B cell (primary cell): ENCODE measurements around the gene KLHL22. TPM values are rescaled to one million over a fixed set of nuclear protein-coding genes. Genes with fewer than 3 reads are reported as not detected.

Experiments used
- ATAC-seq: fragments of 200-7000 bp; cut with Tn5 transposase; one replicate; pipeline ENCODE4 v1.10.0; 2021; ENCODE audit warnings: low read depth, mild to moderate bottlenecking, moderate number of reproducible peaks, moderate library complexity
- CTCF ChIA-PET: fragments of 350-600 bp; sonication (Branson Sonifier 250); formaldehyde crosslinking; loops from one replicate; lab custom pipeline; 2021; ENCODE audit warnings: antibody characterized with exemption, inconsistent platforms; lab: Charles Lee
- POLR2A ChIA-PET: fragments of 350-600 bp; sonication (Branson Sonifier 250); formaldehyde crosslinking; loops from one replicate; lab custom pipeline; 2021; ENCODE audit warnings: antibody characterized with exemption; lab: Charles Lee
- DNase-seq: peaks from one replicate; pipeline ENCODE4 v3.0.0; 2013
- H2AFZ ChIP-seq: 2 replicates; pipeline ENCODE4 v1.6.1; 2012; ENCODE audit warnings: mild to moderate bottlenecking, low read depth, low read length; ENCODE audit not compliant: insufficient read depth, poor library complexity, severe bottlenecking
- H3K27ac ChIP-seq, 2 donors: 1 replicate in 1 of 2; 2 replicates in 1 of 2; pipeline ENCODE4 v1.5.1; 2012 to 2013; ENCODE audit warnings: low read length in 2 of 2, mild to moderate bottlenecking in 2 of 2, moderate library complexity in 1 of 2
- H3K27me3 ChIP-seq, 4 experiments: fragments of 200-600 bp in 1 of 4; sonication (generic) in 1 of 4; replicated peaks in 1 of 4; 1 replicate in 2 of 4; 2 replicates in 2 of 4; pipeline versions ENCODE4 v1.6.1 to v1.7.0; 2013 to 2016; ENCODE audit warnings: low read length in 3 of 4, mild to moderate bottlenecking in 2 of 4, mixed read lengths in 1 of 4, moderate library complexity in 1 of 4; ENCODE audit not compliant: insufficient read depth in 4 of 4, control insufficient read depth in 3 of 4; ENCODE audit errors: control extremely low read depth in 1 of 4
- H3K36me3 ChIP-seq, 2 experiments: replicated peaks in 1 of 2; 1 replicate in 1 of 2; 2 replicates in 1 of 2; pipeline versions ENCODE4 v1.6.1 to v1.7.1; 2013; ENCODE audit warnings: low read length in 1 of 2; ENCODE audit not compliant: insufficient read depth in 2 of 2, control insufficient read depth in 1 of 2; ENCODE audit errors: control extremely low read depth in 1 of 2, extremely low read depth in 1 of 2
- H3K4me1 ChIP-seq, 2 donors: fragments of 200-600 bp in 1 of 2; sonication (generic) in 1 of 2; 1 replicate in 1 of 2; 2 replicates in 1 of 2; pipeline versions ENCODE4 v1.5.1 to v1.6.1; 2013 to 2017; ENCODE audit warnings: low read length in 2 of 2; ENCODE audit not compliant: control insufficient read depth in 2 of 2, insufficient read depth in 2 of 2
- H3K4me2 ChIP-seq: replicated peaks from 2 replicates; pipeline ENCODE3; 2012; ENCODE audit warnings: mild to moderate bottlenecking, low read depth, low read length; ENCODE audit not compliant: poor library complexity, severe bottlenecking
- H3K4me3 ChIP-seq, 5 experiments: fragments of 200-600 bp in 1 of 5; sonication (generic) in 1 of 5; 1 replicate in 3 of 5; 2 replicates in 2 of 5; pipeline versions ENCODE4 v1.5.1 to v1.7.0; 2011 to 2016; ENCODE audit warnings: low read length in 4 of 5, mild to moderate bottlenecking in 4 of 5, low read depth in 2 of 5, control low read depth in 1 of 5, moderate library complexity in 1 of 5; ENCODE audit not compliant: insufficient read depth in 1 of 5; ENCODE audit errors: control extremely low read depth in 1 of 5, extremely low read depth in 1 of 5
- H3K79me2 ChIP-seq: fragments of 200-600 bp; sonication (generic); one replicate; pipeline ENCODE4 v1.6.0; 2016; ENCODE audit warnings: low read length; ENCODE audit not compliant: control insufficient read depth, insufficient read depth
- H3K9ac ChIP-seq: fragments of 200-600 bp; sonication (generic); 2 replicates; pipeline ENCODE4 v1.6.1; 2017; ENCODE audit warnings: mild to moderate bottlenecking, low read length, moderate library complexity
- H3K9me3 ChIP-seq, 3 donors: one replicate each; pipeline versions ENCODE4 v1.6.1 to v1.7.1; 2013; ENCODE audit warnings: low read length in 2 of 3; ENCODE audit not compliant: control insufficient read depth in 2 of 3, insufficient read depth in 1 of 3; ENCODE audit errors: control extremely low read depth in 1 of 3
- H4K20me1 ChIP-seq: 2 replicates; pipeline ENCODE4 v1.6.0; 2012; ENCODE audit warnings: mild to moderate bottlenecking, low read length; ENCODE audit not compliant: insufficient read depth, control insufficient read depth, poor library complexity, severe bottlenecking
- H3K27ac Mint-ChIP-seq: one replicate; pipeline ENCODE4 v1.8.0; 2021; ENCODE audit warnings: mixed read lengths
- H3K27me3 Mint-ChIP-seq: one replicate; pipeline ENCODE4 v1.8.0; 2021; ENCODE audit warnings: mixed read lengths
- H3K4me1 Mint-ChIP-seq: one replicate; pipeline ENCODE4 v1.8.0; 2021; ENCODE audit warnings: mixed read lengths
- H3K4me3 Mint-ChIP-seq: one replicate; pipeline ENCODE4 v1.8.0; 2021; ENCODE audit warnings: mixed read lengths
- H3K9me3 Mint-ChIP-seq: one replicate; pipeline ENCODE4 v1.8.0; 2022; ENCODE audit warnings: mixed read lengths; ENCODE audit not compliant: insufficient read depth
- CTCF ChIP-seq: fragments of 200-600 bp; IDR thresholded peaks from one replicate; pipeline ENCODE4 v1.8.0; 2022; ENCODE audit warnings: antibody characterized with exemption, mild to moderate bottlenecking
- EZH2 ChIP-seq: IDR thresholded peaks from 2 replicates; pipeline ENCODE4 v1.6.1; 2012; ENCODE audit warnings: borderline replicate concordance, low read depth, mild to moderate bottlenecking, moderate library complexity, low read length; ENCODE audit not compliant: insufficient read depth, poor library complexity, severe bottlenecking
- WGBS: methylation state at CpG from one replicate; pipeline ENCODE4 v1.1.5; 2013; ENCODE audit warnings: missing lambda C conversion rate; ENCODE audit not compliant: insufficient coverage; 5-methylcytosine and 5-hydroxymethylcytosine counted together
- intact Hi-C: fragments of 100-400 bp; cut with micrococcal nuclease; formaldehyde crosslinking; loops from one replicate; pipeline ENCODE4 v1.10.0; 2022
- polyA plus RNA-seq: library from polyadenylated mRNA; depleted of rRNA; stranded (reverse); fragments of >200 nt; gene quantifications from 2 replicates; pipeline ENCODE4 v1.2.3, GENCODE V29; 2012
- total RNA-seq, 2 donors: library from RNA; stranded (reverse); fragments of 120-200 nt in 1 of 2; gene quantifications; 1 replicate in 1 of 2; 2 replicates in 1 of 2; pipeline versions ENCODE4 v1.2.3 to v1.2.4, GENCODE V29; 2013 to 2022

Gene KLHL22
- total and polyA plus RNA-seq, 2 donors (not counting 1 experiment from before 2014, with no cell fraction given), result 37.0 to 45.6 TPM

- H3K4me1 Mint-ChIP-seq, result peaks cover 29% of the 10 kb centered on the region
- CTCF ChIA-PET, result no interaction called here
- intact Hi-C loops, result no loop called here
- peaks cover 33% of the 10 kb centered on the region for H3K79me2 ChIP-seq
- no peaks in the 10 kb centered on the region for H3K27me3 ChIP-seq
- no peaks in the 10 kb centered on the region for H3K9me3 ChIP-seq
- ATAC-seq (no peak), DNase-seq (no peak)
- H3K9ac ChIP-seq, result no peak overlapping the region
- no peaks in the 10 kb centered on the region for H4K20me1 ChIP-seq
- no peak overlapping the region for H3K4me2 ChIP-seq
- H3K27me3 Mint-ChIP-seq, result no peaks in the 10 kb centered on the region
- H3K27ac Mint-ChIP-seq, result no peak overlapping the region
- peaks cover 10 to 25% of the 10 kb centered on the region in 2 donors for H3K4me1 ChIP-seq
- no peak overlapping the region for H2AFZ ChIP-seq
- H3K4me3 ChIP-seq, result no peak overlapping the region
- no peaks in the 10 kb centered on the region for H3K9me3 Mint-ChIP-seq
- peaks cover 0 to 9% of the 10 kb centered on the region in 2 experiments for H3K36me3 ChIP-seq
- H3K4me3 Mint-ChIP-seq, result no peak overlapping the region
- WGBS, result 100% methylated on average over 2 of the region's 2 CpGs
- no peak overlapping the region for H3K27ac ChIP-seq
- TF ChIP-seq CTCF (no peak), EZH2 (no peak)
- POLR2A ChIA-PET, result no interaction called here
Measured at GRCh38 chr22:20397498-20397897, 98.1 kb downstream of the KLHL22 start.

GRCh38 chr22:20396639-20397038, 99.0 kb downstream of the KLHL22 start:
- Mint-ChIP-seq H3K4me3 (peak overlapping the region; percentile 97), H3K9me3 (no peaks in the 10 kb centered on the region), H3K27ac (no peak overlapping the region), H3K4me1 (peaks cover 29% of the 10 kb centered on the region), H3K27me3 (no peaks in the 10 kb centered on the region)
- Histone ChIP-seq H3K27me3 (no peaks in the 10 kb centered on the region), H3K9ac (no peak overlapping the region), H2AFZ (no peak overlapping the region), H3K36me3 (peaks cover 0 to 7% of the 10 kb centered on the region in 2 experiments), H3K4me1 (peaks cover 10 to 25% of the 10 kb centered on the region in 2 donors), H3K79me2 (peaks cover 32% of the 10 kb centered on the region), H4K20me1 (no peaks in the 10 kb centered on the region), H3K27ac (no peak overlapping the region), H3K4me3 (no peak overlapping the region), H3K9me3 (no peaks in the 10 kb centered on the region), H3K4me2 (no peak overlapping the region)
- ChIA-PET POLR2A (no interaction called here), CTCF (no interaction called here)
- WGBS, result 100% methylated on average over 1 of the region's 1 CpG
- DNase-seq (no peak), ATAC-seq (no peak)
- TF ChIP-seq CTCF (no peak), EZH2 (no peak)
- intact Hi-C loops, result no loop called here
